Measurements from ENCODE around the gene GOLGA3. TPM values are rescaled to one million over a fixed set of nuclear protein-coding genes. Genes with fewer than 3 reads are reported as not detected.

The GOLGA3 gene
- total RNA-seq, 1 experiment from 2014 or later, result 94.9 TPM

DNA sequence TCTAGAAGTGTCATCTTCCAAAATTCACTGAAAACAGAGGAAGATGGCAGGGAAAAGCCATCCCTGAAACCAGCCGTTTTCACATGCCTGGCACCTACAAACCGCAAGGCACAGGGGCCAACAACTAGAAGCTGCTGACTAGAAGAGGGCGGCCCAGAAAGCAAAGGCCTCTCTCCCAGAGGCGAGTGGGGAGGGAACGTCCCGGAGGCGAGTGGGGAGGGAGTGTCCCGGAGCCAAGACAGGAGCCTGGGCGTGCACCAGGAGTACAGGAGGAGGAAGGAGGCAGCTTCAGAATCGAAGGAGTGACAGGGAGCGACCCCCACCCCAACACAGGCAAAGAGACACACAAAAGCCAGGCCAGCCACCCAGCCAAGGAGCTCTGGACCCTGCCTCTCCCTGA lies 88.0 kb downstream of the GOLGA3 start:
- Mint-ChIP-seq H3K36me3 (ENCODE audit: insufficient read depth, unreplicated experiment) (peaks cover 99% of the 10 kb centered on the region), H3K27me3 (ENCODE audit: insufficient read depth, unreplicated experiment) (no peaks in the 10 kb centered on the region), H3K9me3 (ENCODE audit: unreplicated experiment) (no peaks in the 10 kb centered on the region), H3K4me3 (ENCODE audit: unreplicated experiment) (no peak overlapping the region), H3K27ac (ENCODE audit: low read depth, unreplicated experiment) (no peak overlapping the region), H3K4me1 (ENCODE audit: insufficient read depth, unreplicated experiment) (no peaks in the 10 kb centered on the region)
- TF ChIP-seq, protein P1, sequence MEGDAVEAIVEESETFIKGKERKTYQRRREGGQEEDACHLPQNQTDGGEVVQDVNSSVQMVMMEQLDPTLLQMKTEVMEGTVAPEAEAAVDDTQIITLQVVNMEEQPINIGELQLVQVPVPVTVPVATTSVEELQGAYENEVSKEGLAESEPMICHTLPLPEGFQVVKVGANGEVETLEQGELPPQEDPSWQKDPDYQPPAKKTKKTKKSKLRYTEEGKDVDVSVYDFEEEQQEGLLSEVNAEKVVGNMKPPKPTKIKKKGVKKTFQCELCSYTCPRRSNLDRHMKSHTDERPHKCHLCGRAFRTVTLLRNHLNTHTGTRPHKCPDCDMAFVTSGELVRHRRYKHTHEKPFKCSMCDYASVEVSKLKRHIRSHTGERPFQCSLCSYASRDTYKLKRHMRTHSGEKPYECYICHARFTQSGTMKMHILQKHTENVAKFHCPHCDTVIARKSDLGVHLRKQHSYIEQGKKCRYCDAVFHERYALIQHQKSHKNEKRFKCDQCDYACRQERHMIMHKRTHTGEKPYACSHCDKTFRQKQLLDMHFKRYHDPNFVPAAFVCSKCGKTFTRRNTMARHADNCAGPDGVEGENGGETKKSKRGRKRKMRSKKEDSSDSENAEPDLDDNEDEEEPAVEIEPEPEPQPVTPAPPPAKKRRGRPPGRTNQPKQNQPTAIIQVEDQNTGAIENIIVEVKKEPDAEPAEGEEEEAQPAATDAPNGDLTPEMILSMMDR (IDR thresholded peaks at IDR 0.05; ENCODE audit: unreplicated experiment), result no peak
- BruUV-seq (replicated peaks), result no TSS peak
- intact Hi-C loops (cut with micrococcal nuclease), result no loop called here
- ChIA-PET POLR2A (interaction anchor here (1.3 to 3.0 kb wide), 2 partner anchors 10 to 20 kb away, joined by 4 to 10 read pairs; no protein-coding TSS in a partner anchor), CTCF (no interaction called here)
- DNase-seq (ENCODE audit: unreplicated experiment), result no peak

DNA sequence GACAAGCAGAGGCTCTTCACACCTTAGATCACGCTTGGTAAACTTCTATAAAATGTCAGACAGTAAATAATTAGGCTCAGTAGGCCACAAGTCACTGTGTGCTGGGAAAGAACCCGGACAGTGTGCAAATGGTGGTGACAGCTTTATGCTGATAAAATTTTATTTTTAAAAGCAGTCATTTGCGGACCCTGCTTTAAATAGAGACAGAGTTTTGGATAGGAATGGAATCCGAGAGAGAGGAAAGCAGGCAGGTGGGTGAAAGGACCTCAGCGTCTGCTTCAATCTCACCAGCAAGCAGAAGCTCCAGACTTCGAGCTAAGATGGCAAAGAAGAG lies 88.4 kb downstream of the GOLGA3 start:
- BruUV-seq (replicated peaks), result no TSS peak
- intact Hi-C loops (cut with micrococcal nuclease), result no loop called here
- Mint-ChIP-seq H3K27ac (ENCODE audit: low read depth, unreplicated experiment) (no peak overlapping the region), H3K4me1 (ENCODE audit: insufficient read depth, unreplicated experiment) (no peaks in the 10 kb centered on the region), H3K36me3 (ENCODE audit: insufficient read depth, unreplicated experiment) (peaks cover 99% of the 10 kb centered on the region), H3K27me3 (ENCODE audit: insufficient read depth, unreplicated experiment) (no peaks in the 10 kb centered on the region), H3K9me3 (ENCODE audit: unreplicated experiment) (no peaks in the 10 kb centered on the region), H3K4me3 (ENCODE audit: unreplicated experiment) (no peak overlapping the region)
- DNase-seq (ENCODE audit: unreplicated experiment), result no peak
- ChIA-PET CTCF (no interaction called here), POLR2A (interaction anchor here (3.0 kb wide), 1 partner anchor 10 kb away, joined by 10 read pairs; no protein-coding TSS in a partner anchor)
- TF ChIP-seq, protein P1 (IDR thresholded peaks at IDR 0.05; ENCODE audit: unreplicated experiment), result no peak

DNA sequence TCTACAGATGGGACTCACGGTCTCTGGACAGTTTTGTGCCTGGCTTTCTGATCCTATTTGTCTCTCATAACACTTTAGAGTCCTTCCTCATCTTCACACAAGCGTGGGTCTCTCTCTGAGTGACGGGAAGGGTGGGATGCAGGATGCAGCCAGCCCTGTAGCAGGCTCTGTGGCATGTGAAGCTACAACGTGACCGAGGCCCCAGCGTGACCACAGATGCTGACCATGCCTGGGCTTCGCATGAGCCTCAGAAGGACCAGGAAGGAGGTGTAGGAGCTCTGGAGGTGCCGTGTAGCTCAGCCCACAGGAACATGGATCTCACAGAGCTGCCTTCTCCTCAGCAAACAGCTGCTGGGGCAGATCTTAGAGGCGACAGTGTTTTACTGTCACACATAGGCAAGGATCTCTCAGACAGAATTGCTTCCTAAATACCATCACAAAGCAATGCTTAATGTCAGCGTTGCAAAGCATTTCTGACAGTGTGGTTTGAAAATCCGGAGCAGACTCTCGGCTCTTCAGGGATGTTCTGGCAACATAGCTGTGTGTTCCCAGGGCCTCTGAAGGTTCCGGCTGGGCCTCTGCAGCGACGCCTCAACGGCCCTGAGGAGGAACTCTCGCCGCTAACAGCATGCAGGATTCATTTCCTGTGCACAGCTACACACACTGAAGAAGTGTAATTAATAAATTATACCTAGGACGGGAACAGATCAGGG lies 88.9 kb downstream of the GOLGA3 start:
- Mint-ChIP-seq H3K4me3 (ENCODE audit: unreplicated experiment) (no peak overlapping the region), H3K9me3 (ENCODE audit: unreplicated experiment) (no peaks in the 10 kb centered on the region), H3K27ac (ENCODE audit: low read depth, unreplicated experiment) (no peak overlapping the region), H3K27me3 (ENCODE audit: insufficient read depth, unreplicated experiment) (no peaks in the 10 kb centered on the region), H3K36me3 (ENCODE audit: insufficient read depth, unreplicated experiment) (peaks cover 99% of the 10 kb centered on the region), H3K4me1 (ENCODE audit: insufficient read depth, unreplicated experiment) (no peaks in the 10 kb centered on the region)
- TF ChIP-seq, protein P1 (IDR thresholded peaks at IDR 0.05; ENCODE audit: unreplicated experiment), result no peak
- DNase-seq (ENCODE audit: unreplicated experiment), result no peak
- BruUV-seq (replicated peaks), result no TSS peak
- CTCF ChIA-PET, result no interaction called here
- POLR2A ChIA-PET, result interaction anchor here (3.0 kb wide), 1 partner anchor 11 kb away, joined by 10 read pairs; no protein-coding TSS in a partner anchor
- intact Hi-C loops (cut with micrococcal nuclease), result no loop called here

DNA sequence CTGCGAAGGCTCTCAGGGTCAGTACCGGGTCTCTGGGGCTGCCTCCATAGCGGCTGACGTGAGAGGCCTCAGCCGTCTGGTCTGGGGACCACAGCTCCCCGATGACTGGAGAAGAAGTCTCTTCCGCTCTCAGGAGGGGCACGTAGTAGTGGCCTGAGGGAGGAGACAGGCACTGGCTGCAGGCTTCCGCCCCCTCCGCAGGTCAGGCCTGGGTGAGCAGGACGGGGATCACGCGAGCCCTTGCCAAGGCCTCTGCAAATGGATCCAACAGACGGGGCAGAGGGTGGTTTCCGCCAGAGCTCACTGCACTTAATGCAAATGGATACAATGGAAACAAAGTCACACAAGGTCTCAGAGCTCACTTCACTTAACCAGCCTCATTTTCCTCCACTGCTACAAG lies 91.8 kb downstream of the GOLGA3 start:
- BruUV-seq (replicated peaks), result no TSS peak
- DNase-seq (ENCODE audit: unreplicated experiment), result no peak
- intact Hi-C loops (cut with micrococcal nuclease), result no loop called here
- Mint-ChIP-seq H3K36me3 (ENCODE audit: insufficient read depth, unreplicated experiment) (peaks cover 97% of the 10 kb centered on the region), H3K4me3 (ENCODE audit: unreplicated experiment) (no peak overlapping the region), H3K4me1 (ENCODE audit: insufficient read depth, unreplicated experiment) (no peaks in the 10 kb centered on the region), H3K27me3 (ENCODE audit: insufficient read depth, unreplicated experiment) (no peaks in the 10 kb centered on the region), H3K9me3 (ENCODE audit: unreplicated experiment) (no peaks in the 10 kb centered on the region), H3K27ac (ENCODE audit: low read depth, unreplicated experiment) (no peak overlapping the region)
- ChIA-PET POLR2A (no interaction called here), CTCF (interaction anchor here (0.7 kb wide), 1 partner anchor 9 kb away, joined by 3 read pairs; no protein-coding TSS in a partner anchor)
- TF ChIP-seq, protein P1 (IDR thresholded peaks at IDR 0.05; ENCODE audit: unreplicated experiment), result no peak

Data from MCF 10A (cell line).